T1000 (cell line): ENCODE measurements around the gene RUSF1.
"Not testable (repeated sequence)": the region's sequence is repeated elsewhere in the genome, so short reads cannot be mapped to it uniquely, and the experiment has no call there.

Experiments
- DNase-seq: peaks from one replicate; lab custom pipeline; 2025; ENCODE audit warnings: mixed read lengths; lab: John Stamatoyannopoulos, UW

Gene RUSF1

DNA sequence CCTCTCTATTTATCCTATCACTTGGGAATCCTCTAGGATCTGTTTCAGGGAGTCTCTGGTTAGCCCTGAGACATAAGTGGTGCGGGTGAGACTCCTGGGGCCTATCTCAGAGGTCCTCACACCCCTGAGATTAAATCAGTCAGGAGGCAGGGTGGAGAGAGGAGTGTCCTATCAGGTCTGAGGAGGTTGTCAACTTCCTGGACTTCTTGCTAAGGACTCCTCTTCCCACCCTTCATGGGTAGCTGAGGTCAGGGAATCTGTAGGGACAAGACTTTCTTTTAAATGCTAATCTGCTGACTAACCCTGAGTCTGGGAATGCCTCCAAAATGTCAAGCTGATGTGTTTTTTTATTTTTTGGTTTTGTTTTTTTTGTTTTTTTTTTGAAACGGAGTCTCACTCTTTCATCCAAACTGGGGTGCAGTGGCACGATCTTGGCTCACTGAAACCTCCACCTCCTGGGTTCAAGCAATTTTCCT is 55.5 kb downstream of the RUSF1 start:
- peak; percentile 37 for DNase-seq

DNA sequence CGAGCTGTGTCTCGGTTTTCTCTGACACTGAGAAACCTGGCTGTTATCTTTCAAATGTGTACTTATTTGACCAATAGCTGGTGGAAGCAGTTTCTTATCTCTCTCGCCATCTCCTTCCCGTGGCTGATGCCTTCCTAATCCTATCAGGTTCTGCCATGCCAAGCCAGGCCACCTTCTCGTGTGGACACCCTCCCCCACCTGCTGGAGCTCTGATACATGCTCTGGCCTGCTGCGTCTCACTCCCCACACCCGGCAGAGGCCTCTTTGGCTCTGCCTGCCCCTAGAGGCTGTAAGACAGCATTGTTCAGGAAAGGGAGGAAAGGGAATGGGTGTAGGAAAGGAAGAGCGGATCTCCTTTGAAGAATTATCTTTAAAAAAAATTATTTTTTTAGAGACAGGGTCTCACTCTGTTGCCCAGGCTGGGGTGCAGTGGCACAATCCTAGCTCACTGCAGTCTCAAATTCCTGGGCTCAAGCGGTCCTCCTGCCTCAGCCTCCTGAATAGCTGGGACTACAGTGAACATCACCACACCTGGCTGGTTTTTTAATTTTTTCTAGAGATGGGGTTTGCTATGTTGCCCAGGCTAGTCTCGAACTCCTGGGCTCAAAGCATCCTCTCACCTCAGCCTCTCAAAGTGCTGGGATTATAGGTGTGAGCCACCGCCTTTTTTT is 56.4 kb downstream of the RUSF1 start:
- DNase-seq, result no peak

DNA sequence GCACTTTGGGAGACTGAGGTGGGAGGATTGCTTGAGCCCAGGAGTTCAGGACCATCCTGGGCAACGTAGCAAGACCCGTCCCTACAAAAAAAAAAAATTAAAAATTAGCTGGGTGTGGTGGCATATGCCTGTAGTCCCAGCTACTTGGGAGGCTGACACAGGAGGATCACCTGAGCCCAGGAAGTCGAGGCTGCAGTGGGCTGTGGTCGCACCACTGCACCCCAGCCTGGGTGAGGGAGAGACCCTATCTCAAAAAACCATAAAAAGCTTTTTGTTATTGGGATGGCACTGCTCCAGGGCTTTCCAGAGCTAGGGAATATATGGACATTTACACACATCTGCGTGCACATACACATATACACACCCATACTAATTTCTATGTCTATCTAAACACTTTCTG is 57.0 kb downstream of the RUSF1 start:
- no peak for DNase-seq

DNA sequence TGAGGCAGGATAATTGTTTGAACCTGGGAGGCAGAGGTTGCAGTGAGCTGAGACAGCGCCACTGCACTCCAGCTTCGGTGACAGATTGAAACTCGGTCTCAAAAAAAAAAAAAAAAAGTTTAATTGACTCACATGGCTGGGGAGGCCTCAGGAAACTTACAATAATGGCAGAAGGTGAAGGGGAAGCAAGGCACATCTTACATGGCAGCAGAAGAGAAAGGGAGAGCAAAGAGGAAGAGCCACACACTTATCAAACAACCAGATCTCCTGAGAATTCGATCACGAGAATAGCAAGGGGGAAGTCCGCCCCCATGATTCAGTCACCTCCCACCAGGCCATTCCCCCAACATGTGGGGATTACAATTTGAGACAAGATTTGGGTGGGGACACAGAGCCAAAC is 62.3 kb downstream of the RUSF1 start:
- not testable (repeated sequence) for DNase-seq

DNA sequence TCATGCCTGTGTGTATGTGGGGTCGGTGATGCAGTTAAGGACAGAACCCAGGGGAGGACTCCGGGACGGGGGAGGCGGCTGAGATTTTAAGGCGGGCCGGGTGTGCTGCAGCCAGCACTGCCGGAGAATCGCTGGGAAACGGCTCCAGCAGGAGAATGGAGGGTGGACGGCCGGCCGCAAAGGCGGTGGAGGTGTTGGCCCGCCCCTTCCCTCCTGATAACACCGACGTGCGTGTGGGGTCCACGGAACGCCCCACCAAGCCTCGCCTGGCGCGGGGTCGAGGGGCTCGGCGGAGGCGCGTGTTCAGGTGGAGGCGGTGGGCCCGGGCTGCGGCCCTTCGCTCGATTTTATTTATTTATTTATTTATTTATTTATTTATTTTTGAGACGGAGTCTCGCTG is 66.2 kb downstream of the RUSF1 start:
- DNase-seq, result no peak

DNA sequence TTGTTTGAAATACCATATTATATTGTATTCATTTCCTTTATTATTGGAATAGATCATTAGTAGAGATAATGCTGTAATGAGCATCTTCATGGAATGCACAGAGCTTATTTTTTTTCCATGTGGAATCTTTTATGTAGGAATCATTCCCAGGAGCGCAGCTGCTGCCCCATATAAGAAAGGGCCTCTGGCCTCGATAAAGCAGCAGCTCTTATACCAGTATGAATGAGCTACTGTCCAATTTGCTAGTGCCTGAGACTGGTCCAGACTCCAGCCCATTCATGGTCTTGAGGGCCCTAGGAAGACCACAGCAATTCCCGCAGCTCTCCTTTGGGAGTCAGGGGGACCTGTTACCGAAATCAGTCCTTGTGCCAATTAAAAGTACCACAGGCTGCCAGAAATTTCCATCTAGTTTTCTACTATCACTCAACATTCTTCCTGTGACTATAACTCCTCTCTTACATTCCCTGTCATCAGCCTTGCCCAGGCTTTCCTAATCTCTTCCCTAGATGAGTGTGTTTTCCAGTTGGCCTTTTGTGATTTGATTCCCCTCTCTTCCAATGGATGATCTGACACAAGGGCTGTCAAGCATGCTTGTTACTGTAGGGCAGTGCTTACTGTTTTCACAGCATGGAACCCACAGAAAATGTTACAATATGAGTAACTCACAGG is 67.5 kb downstream of the RUSF1 start:
- no peak for DNase-seq

DNA sequence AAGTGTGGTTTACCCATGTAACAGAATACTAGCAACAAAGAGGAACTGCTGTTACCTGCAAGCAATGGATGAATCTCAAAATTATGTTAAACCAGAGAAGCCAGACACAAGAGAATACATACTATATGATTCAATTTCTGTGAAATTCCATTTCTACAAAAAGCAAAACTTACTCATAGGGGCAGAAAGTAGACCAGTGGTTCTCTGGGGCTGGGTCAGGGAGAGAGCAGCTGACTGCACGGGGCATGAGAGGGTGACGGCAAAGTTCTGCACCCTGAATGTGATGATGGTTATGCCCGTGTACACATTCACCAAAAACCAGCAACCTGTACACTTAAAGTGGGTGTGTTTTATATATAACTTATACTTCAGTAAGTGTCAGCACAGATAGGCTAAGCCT is 68.7 kb downstream of the RUSF1 start:
- DNase-seq, result no peak
